ENCODE measurements around the gene LMNTD2.

The LMNTD2 gene

DNA sequence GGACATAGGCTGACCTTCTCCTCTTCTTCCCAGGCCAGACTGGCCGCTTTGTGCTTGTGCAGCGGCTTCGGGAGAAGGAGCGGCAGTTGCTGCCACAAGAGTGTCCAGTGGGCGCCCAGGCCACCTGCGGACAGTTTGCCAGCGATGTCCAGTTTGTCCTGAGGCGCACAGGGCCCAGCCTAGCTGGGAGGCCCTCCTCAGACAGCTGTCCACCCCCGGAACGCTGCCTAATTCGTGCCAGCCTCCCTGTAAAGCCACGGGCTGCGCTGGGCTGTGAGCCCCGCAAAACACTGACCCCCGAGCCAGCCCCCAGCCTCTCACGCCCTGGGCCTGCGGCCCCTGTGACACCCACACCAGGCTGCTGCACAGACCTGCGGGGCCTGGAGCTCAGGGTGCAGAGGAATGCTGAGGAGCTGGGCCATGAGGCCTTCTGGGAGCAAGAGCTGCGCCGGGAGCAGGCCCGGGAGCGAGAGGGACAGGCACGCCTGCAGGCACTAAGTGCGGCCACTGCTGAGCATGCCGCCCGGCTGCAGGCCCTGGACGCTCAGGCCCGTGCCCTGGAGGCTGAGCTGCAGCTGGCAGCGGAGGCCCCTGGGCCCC is 1.6 kb upstream of the LMNTD2 start:
- H4K8ac ChIP-seq (ENCODE audit: low read depth, low read length): no peak overlapping the region
- peaks cover 4% of the 10 kb centered on the region in 2 donors for H3K36me3 ChIP-seq (replicated peaks in 1 of 2; ENCODE audit: control insufficient read depth in 2 of 2, insufficient read depth in 2 of 2, low read length in 2 of 2)
- DNase-seq (ENCODE audit: low spot score): no peak
- H3K4me3 ChIP-seq (ENCODE audit: low read length in 2 of 2): peak overlapping the region in 1 of 2 donors; percentile 70
- no peak overlapping the region for H3K27ac ChIP-seq (replicated peaks; ENCODE audit: low read length)
- H2AK5ac ChIP-seq (ENCODE audit: low read depth, low read length): peak overlapping the region; percentile 68
- peak overlapping the region; percentile 84 for H3K9ac ChIP-seq (ENCODE audit: low read depth, low read length, poor library complexity)
- H2BK15ac ChIP-seq (ENCODE audit: low read length): no peak overlapping the region
- no peak overlapping the region for H2AFZ ChIP-seq (ENCODE audit: low read length)
- no peak overlapping the region for H3K4me2 ChIP-seq (ENCODE audit: insufficient read depth, low read length, poor library complexity, severe bottlenecking)
- peaks cover 0 to under 1% of the 10 kb centered on the region in 2 donors for H3K9me3 ChIP-seq (replicated peaks in 1 of 2; ENCODE audit: control insufficient read depth in 2 of 2, insufficient read depth in 1 of 2, low read depth in 1 of 2, low read length in 2 of 2)
- H4K91ac ChIP-seq (ENCODE audit: low read depth, low read length, poor library complexity): no peak overlapping the region
- H3K14ac ChIP-seq (ENCODE audit: low read length): no peak overlapping the region
- H3K79me1 ChIP-seq (ENCODE audit: low read depth, low read length): peaks cover 16% of the 10 kb centered on the region
- no peak overlapping the region for H3K4ac ChIP-seq (ENCODE audit: low read length)
- peaks cover under 1 to 35% (median 12%) of the 10 kb centered on the region in 3 experiments for H3K27me3 ChIP-seq (ENCODE audit: control insufficient read depth in 3 of 3, insufficient read depth in 3 of 3, low read depth in 1 of 3, low read length in 3 of 3)
- H3K18ac ChIP-seq (ENCODE audit: low read length): no peak overlapping the region
- peak overlapping the region; percentile 10 for H2BK12ac ChIP-seq (ENCODE audit: low read length)
- H3K23ac ChIP-seq (ENCODE audit: low read depth, low read length, poor library complexity): peak overlapping the region; percentile 43
- peaks cover 17 to 21% of the 10 kb centered on the region in 2 donors for H3K4me1 ChIP-seq (ENCODE audit: control insufficient read depth in 2 of 2, insufficient read depth in 1 of 2, low read depth in 1 of 2, low read length in 2 of 2)
- no peak overlapping the region for H2BK120ac ChIP-seq (ENCODE audit: low read depth, low read length)
- H2BK5ac ChIP-seq (ENCODE audit: low read length): no peak overlapping the region
- no CpG with 5 or more reads among the region's 29 CpGs for WGBS, 2 donors (ENCODE audit: extremely low coverage in 2 of 2, insufficient read length in 2 of 2, insufficient replicate concordance in 1 of 2)

DNA sequence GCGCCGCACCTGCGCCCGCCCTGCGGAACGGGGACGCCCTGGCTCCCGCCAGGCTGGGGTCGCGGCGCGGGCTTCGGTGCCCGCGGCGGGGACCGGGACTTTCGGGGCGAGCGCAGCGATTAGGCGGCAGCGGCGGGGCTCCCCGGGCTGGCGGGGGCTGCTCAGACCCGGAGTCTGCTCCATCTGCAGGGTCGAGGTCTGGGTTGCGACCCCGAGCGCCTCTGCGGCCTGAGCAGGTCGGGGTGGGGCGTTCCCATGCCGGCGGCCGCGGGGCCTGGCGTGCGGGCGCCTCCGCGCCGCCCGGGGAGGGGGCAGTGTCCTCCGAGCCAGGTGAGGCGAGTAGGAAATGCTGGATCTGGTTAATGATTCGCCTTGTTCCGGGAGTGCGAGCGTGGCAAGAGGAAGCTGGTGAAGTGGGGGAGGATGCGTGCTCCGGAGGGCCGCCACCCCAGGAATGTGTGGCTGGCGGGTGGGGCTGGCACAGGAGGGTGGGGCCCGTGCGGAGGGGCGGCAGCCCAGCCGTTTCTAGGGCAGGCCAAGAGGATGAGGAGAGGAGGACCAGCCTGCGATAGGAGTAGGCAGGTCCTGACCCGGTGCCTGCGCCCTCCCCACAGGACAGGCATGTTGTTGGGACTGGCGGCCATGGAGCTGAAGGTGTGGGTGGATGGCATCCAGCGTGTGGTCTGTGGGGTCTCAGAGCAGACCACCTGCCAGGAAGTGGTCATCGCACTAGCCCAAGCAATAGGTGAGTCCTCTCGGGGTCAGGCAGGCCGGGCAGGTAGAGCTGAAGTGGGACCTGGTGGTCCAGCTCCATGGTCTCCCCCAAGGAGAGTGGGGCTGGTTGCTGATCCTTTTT is 838 bp upstream of the LMNTD2 start:
- Histone ChIP-seq H3K27me3 (ENCODE audit: control insufficient read depth in 3 of 3, insufficient read depth in 3 of 3, low read depth in 1 of 3, low read length in 3 of 3) (peaks cover 8 to 42% (median 20%) of the 10 kb centered on the region in 3 experiments), H2AK5ac (ENCODE audit: low read depth, low read length) (peak overlapping the region; percentile 68), H2AFZ (ENCODE audit: low read length) (peak overlapping the region; percentile 99), H3K4me2 (ENCODE audit: insufficient read depth, low read length, poor library complexity, severe bottlenecking) (peak overlapping the region; percentile 94), H2BK120ac (ENCODE audit: low read depth, low read length) (no peak overlapping the region), H3K23ac (ENCODE audit: low read depth, low read length, poor library complexity) (peak overlapping the region; percentile 43), H4K8ac (ENCODE audit: low read depth, low read length) (no peak overlapping the region), H3K79me1 (ENCODE audit: low read depth, low read length) (peaks cover 15% of the 10 kb centered on the region), H3K4ac (ENCODE audit: low read length) (no peak overlapping the region), H3K4me3 (ENCODE audit: low read length in 2 of 2) (peak overlapping the region; percentile 70 to 97), H3K18ac (ENCODE audit: low read length) (peak overlapping the region; percentile 92), H4K91ac (ENCODE audit: low read depth, low read length, poor library complexity) (no peak overlapping the region), H3K14ac (ENCODE audit: low read length) (peak overlapping the region; percentile 38), H3K9me3 (replicated peaks in 1 of 2; ENCODE audit: control insufficient read depth in 2 of 2, insufficient read depth in 1 of 2, low read depth in 1 of 2, low read length in 2 of 2) (peaks cover 0 to 4% of the 10 kb centered on the region in 2 donors), H3K4me1 (ENCODE audit: control insufficient read depth in 2 of 2, insufficient read depth in 1 of 2, low read depth in 1 of 2, low read length in 2 of 2) (peaks cover 19 to 20% of the 10 kb centered on the region in 2 donors), H2BK12ac (ENCODE audit: low read length) (no peak overlapping the region), H2BK15ac (ENCODE audit: low read length) (peak overlapping the region; percentile 16), H3K36me3 (replicated peaks in 1 of 2; ENCODE audit: control insufficient read depth in 2 of 2, insufficient read depth in 2 of 2, low read length in 2 of 2) (peaks cover 0 to 4% of the 10 kb centered on the region in 2 donors), H3K27ac (replicated peaks; ENCODE audit: low read length) (no peak overlapping the region), H3K9ac (ENCODE audit: low read depth, low read length, poor library complexity) (peak overlapping the region; percentile 84), H2BK5ac (ENCODE audit: low read length) (peak overlapping the region; percentile 87)
- WGBS, 2 donors (ENCODE audit: extremely low coverage in 2 of 2, insufficient read length in 2 of 2, insufficient replicate concordance in 1 of 2): no CpG with 5 or more reads among the region's 67 CpGs
- no peak for DNase-seq (ENCODE audit: low spot score)

DNA sequence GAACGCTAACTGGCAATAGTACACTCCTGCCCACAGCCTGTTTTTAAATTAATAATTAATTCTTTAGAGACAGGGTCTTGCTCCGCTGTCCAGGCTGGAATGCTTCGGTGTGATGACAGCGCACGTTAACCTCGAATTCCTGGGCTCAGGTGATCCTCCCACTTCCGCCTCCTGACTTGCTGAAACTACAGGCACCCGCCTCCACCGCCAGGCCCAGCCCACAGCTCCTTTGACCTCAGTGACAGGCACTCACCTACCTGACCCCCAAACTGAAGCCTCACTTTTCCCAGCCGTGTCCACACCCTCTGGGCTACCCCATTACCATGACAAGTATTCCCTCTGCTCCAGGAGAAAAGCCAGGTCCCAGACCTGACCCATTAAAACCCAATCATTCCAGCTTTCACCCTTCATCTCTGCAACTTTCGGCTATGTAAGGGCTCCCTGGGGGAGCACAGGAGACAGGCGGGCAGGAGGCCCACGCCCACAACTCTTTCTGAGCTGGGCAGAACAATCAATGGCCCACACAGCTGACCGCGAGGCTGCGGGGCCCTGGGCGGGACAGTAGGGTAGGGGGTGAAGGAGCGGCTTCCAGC is 730 bp downstream of the LMNTD2 start:
- H3K14ac ChIP-seq (ENCODE audit: low read length): no peak overlapping the region
- WGBS, 2 donors (ENCODE audit: extremely low coverage in 2 of 2, insufficient read length in 2 of 2, insufficient replicate concordance in 1 of 2): no CpG with 5 or more reads among the region's 18 CpGs

More for the DNA sequence above, 730 bp downstream of the LMNTD2 start:
- H3K4ac ChIP-seq (ENCODE audit: low read length): no peak overlapping the region
- H2AK5ac ChIP-seq (ENCODE audit: low read depth, low read length): peak overlapping the region; percentile 36
- H4K8ac ChIP-seq (ENCODE audit: low read depth, low read length): no peak overlapping the region
- peak overlapping the region; percentile 86 for H3K4me2 ChIP-seq (ENCODE audit: insufficient read depth, low read length, poor library complexity, severe bottlenecking)
- no peak overlapping the region for H2BK12ac ChIP-seq (ENCODE audit: low read length)
- H4K91ac ChIP-seq (ENCODE audit: low read depth, low read length, poor library complexity): peak overlapping the region; percentile 94
- H3K23ac ChIP-seq (ENCODE audit: low read depth, low read length, poor library complexity): peak overlapping the region; percentile 67
- peaks cover 0 to 4% of the 10 kb centered on the region in 2 donors for H3K9me3 ChIP-seq (replicated peaks in 1 of 2; ENCODE audit: control insufficient read depth in 2 of 2, insufficient read depth in 1 of 2, low read depth in 1 of 2, low read length in 2 of 2)
- H3K9ac ChIP-seq (ENCODE audit: low read depth, low read length, poor library complexity): no peak overlapping the region
- H2AFZ ChIP-seq (ENCODE audit: low read length): peak overlapping the region; percentile 99
- H2BK5ac ChIP-seq (ENCODE audit: low read length): peak overlapping the region; percentile 93
- H3K27ac ChIP-seq (replicated peaks; ENCODE audit: low read length): peak overlapping the region; percentile 50
- peak overlapping the region; percentile 97 for H3K18ac ChIP-seq (ENCODE audit: low read length)
- peak overlapping the region; percentile 96 for H2BK15ac ChIP-seq (ENCODE audit: low read length)
- H3K4me1 ChIP-seq (ENCODE audit: control insufficient read depth in 2 of 2, insufficient read depth in 1 of 2, low read depth in 1 of 2, low read length in 2 of 2): peaks cover 16 to 17% of the 10 kb centered on the region in 2 donors
- H3K27me3 ChIP-seq (ENCODE audit: control insufficient read depth in 3 of 3, insufficient read depth in 3 of 3, low read depth in 1 of 3, low read length in 3 of 3): peaks cover 16 to 52% (median 32%) of the 10 kb centered on the region in 3 experiments
- peaks cover 0 to 4% of the 10 kb centered on the region in 2 donors for H3K36me3 ChIP-seq (replicated peaks in 1 of 2; ENCODE audit: control insufficient read depth in 2 of 2, insufficient read depth in 2 of 2, low read length in 2 of 2)
- DNase-seq (ENCODE audit: low spot score): no peak
- peak overlapping the region; percentile 72 for H2BK120ac ChIP-seq (ENCODE audit: low read depth, low read length)
- H3K4me3 ChIP-seq (ENCODE audit: low read length in 2 of 2): peak overlapping the region; percentile 70 to 80
- peaks cover 15% of the 10 kb centered on the region for H3K79me1 ChIP-seq (ENCODE audit: low read depth, low read length)
